ENCODE measurements around the gene HACD2.

DNA sequence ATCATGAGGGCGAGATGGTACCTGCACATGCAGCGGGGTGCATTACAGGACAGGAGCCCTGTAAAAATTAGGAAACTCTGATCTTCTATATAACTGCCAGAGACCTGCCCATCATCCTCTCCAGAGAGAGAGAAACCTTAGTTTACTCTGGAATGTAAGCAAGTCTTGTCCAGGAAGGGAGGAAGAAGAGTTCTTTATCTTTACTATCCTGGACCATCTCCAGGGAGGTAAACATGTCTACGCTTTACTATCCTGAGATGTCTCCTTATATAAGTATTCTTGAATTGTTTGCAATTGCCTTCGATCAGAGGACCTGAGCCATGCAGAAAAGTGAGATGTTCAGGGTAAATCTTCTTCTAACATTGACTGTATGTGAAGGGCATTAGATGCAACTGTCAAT lies 12.7 kb upstream of the HACD2 start:
- TF ChIP-seq, protein P1, sequence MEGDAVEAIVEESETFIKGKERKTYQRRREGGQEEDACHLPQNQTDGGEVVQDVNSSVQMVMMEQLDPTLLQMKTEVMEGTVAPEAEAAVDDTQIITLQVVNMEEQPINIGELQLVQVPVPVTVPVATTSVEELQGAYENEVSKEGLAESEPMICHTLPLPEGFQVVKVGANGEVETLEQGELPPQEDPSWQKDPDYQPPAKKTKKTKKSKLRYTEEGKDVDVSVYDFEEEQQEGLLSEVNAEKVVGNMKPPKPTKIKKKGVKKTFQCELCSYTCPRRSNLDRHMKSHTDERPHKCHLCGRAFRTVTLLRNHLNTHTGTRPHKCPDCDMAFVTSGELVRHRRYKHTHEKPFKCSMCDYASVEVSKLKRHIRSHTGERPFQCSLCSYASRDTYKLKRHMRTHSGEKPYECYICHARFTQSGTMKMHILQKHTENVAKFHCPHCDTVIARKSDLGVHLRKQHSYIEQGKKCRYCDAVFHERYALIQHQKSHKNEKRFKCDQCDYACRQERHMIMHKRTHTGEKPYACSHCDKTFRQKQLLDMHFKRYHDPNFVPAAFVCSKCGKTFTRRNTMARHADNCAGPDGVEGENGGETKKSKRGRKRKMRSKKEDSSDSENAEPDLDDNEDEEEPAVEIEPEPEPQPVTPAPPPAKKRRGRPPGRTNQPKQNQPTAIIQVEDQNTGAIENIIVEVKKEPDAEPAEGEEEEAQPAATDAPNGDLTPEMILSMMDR (IDR thresholded peaks at IDR 0.05; ENCODE audit: extremely low read depth in 1 of 2, insufficient read depth in 1 of 2, low read depth in 1 of 2, low read length in 2 of 2) = no peak
- no peak for TF ChIP-seq POLR2AphosphoS5 (IDR thresholded peaks at IDR 0.05; ENCODE audit: insufficient read depth, low read depth, low read length)
- TF ChIP-seq EZH2 (IDR thresholded peaks at IDR 0.05; ENCODE audit: borderline replicate concordance, low read depth, low read length, severe bottlenecking) = no peak
- no peak for TF ChIP-seq MYC (IDR thresholded peaks at IDR 0.05; ENCODE audit: low read depth, low read length)

Measured in endothelial cell of umbilical vein (primary cell).